ENCODE data around the gene QRSL1.

DNA sequence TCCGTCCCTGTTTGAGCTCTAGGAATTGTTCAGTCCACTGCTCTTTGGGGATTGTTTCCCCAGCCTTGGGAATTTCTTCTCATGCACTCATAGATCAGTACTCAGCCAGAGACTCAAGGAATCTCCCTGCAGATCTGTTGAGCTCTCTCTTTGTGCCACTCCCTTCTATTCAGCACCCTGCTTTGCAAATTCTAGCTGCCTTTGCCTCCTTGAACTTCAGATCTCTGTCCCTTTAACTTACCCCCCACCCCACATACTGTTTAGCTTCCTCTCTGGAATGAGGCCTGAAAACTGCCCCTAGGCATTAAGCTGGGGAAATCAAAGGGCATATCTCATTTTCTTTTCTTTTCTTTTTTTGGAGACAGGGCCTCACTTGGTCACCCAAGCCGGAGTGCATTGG is 30.5 kb downstream of the QRSL1 start:
- no peak for TF ChIP-seq SMC3 (conservative IDR thresholded peaks at IDR 0.05; ENCODE audit: poor library complexity)
- no peak for TF ChIP-seq EZH2 (IDR thresholded peaks at IDR 0.05; ENCODE audit: borderline replicate concordance, insufficient read depth, low read length, poor library complexity, severe bottlenecking)
- no peak for TF ChIP-seq POLR2AphosphoS5 (IDR thresholded peaks at IDR 0.05)

Measured in neural cell (in vitro differentiated cells).